Stimulated activated CD4-positive, alpha-beta T cell treated with anti-CD3 and anti-CD28 coated beads, Interleukin-15, amount 100 ng/mL, for 48 hours (primary cell): ENCODE data around the gene HEBP2.
A peak's percentile ranks its signal among the peaks of the same experiment; 100 is the strongest.

Experiments
- DNase-seq, 2 donors: peaks; one replicate each; pipeline ENCODE4 v3.0.0-alpha.2; 2020; ENCODE audit warnings: low read depth in 2 of 2

HEBP2 gene

DNA sequence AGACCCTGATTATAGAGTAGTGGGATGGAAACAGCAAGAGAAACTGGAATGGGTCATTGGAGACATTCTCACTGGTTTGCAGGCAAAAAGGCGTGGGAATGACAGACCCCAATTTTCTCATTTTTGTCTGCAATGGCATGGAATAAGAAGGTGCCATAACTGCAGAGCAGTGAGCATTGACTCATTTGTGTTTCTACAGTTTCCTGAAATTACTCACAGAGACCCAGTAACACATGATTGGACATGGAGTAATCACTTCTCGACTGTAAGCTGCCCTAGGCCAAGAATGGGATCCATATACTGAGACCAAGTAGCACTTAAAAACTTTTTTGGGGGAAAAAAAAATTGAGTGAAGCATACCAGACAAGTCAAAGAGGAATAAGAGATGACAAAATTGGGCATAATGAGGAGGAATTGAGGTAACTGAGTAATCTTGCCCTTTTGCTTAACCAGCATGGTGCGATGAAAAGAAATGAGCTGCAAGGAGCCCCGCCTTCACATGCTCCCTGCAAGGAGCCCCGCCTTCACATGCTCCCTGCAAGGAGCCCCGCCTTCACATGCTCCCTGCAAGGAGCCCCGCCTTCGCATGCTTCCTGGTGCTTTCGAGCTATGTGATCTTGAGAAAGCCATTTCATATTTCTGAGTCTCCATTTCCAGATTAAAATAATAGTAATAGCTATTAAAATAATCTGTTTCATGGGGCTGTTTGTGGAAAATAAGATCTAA lies 51.1 kb downstream of the HEBP2 start:
- peak; percentile 10 to 18 for DNase-seq

- no peak for DNase-seq
Observed at GRCh38 chr6:138455746-138456400, 51.9 kb downstream of the HEBP2 start.

GRCh38 chr6:138456401-138456790 lies 52.4 kb downstream of the HEBP2 start:
- DNase-seq = no peak

DNA sequence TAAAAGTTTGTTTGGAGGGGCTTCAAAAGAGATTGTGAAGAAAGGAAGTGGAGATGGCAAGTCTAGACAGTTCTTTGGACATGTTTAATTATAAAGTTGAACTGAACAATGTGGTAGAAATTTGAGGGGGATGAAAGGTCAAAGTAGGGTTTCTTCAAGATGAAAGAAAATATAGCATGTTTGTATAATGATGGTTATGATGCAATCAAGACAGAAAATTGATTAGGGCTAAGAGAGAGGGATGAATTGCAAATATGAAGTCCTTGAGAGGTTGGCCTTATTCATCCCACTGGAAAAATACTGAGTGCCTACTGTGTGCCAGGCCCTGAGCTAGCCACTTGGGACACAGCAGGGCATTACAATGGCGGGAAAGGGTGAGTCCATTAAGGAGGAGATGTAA lies 57.6 kb downstream of the HEBP2 start:
- no peak for DNase-seq

DNA sequence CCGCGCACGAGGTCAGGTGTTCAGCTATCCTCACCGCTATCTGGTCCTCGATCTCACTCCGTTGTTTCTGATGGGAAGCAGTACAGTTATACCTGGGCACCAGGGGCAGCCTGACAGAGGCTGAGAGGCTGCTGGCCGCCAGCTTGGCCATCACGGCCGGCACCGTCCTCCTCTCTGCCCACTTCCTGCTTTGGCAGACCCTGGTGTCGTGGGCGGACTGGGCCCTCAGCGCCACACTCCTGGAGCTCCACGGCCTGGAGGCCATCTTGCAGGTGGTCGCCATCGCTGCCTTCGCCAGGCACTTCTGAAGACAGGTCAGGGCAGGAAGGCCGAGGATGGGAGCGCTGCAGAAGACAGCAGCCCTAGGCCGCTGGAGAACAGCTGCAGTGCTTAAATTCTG lies 60.1 kb downstream of the HEBP2 start:
- DNase-seq = no peak

DNA sequence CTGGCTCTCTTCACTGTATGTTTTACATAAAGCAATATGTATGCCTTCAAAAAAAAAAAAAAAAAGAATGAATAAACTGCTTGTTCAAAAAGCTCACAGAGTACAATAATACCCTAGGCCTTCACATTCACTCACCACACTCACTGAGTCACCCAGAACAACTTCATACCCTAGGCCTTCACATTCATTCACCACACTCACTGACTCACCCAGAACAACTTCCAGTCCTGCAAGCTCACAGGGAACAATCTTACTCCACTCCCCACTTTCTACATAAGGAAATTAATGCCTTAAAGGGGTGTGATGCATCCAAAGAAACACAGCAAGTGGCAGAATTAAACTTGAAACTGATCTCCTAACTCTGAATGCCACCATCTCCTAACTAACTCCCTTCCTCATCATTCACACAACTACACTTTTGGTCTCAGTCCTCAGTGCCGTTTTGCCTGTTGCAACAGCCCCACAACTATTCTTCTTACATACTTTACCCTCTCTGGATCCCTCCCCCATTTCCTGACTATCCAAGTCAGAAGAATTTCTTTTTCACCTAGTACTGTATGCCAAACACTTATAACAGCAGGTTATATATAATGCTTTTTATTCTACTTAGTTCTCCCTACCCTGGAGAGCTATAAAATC lies 61.1 kb downstream of the HEBP2 start:
- DNase-seq = no peak

DNA sequence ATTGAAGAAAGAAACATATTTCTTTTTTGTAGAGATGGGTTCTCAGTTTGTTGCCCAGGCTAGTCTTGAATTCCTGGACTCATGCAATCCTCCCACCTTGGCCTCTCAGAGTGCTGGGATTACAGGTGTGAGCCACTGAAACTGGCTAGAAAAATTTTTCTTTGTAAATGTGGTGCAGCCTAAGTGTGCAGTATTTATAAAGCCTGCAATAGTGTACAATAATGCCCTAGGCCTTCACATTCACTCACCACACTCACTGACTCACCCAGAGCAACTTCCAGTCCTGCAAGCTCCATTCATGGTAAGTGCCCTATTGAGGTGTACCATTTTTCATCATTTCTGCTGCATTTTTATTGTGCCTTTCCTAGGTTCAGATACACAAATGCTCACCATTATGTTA lies 63.9 kb downstream of the HEBP2 start:
- DNase-seq = no peak

DNA sequence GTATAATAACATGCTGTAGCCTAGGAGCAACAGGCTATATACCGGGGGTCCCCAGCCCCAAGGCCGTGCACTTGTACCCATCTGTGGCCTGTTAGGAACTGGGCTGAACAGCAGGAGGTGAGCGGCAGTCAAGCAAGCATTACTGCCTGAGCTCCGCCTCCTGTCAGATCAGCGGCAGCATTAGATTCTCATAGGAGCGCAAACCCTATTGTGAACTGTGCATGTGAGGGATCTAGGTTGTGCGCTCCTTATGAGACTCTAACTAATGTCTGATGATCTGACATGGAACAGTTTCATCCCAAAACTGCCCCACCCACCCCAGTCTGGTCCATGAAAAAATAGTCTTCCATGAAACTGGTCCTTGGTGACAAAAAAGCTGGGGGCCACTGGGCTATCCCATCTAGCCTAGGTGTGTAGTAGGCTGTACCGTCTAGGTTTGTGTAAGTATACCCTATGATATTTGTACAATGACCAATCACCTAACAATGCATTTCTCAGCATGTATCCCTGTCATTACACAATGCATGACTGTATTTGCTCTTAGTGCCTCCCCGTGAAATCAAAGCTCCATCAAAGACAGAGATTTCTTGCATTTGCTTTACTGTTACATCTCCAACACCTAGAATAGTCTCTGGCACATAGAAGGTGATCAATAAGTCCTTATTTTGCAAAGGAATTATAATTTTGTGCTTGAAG lies 64.4 kb downstream of the HEBP2 start:
- DNase-seq = no peak
